Renal pelvis (tissue), 4 donors: Measurements from ENCODE around the gene CX3CL1. TPM values are rescaled to one million over a fixed set of nuclear protein-coding genes. Genes with fewer than 3 reads are reported as not detected.
"Not testable (repeated sequence)": the region's sequence is repeated elsewhere in the genome, so short reads cannot be mapped to it uniquely, and the experiment has no call there.

Experiments
- DNase-seq: peaks from one replicate; pipeline ENCODE4 v3.0.0-alpha.2; 2013
- polyA plus RNA-seq, 3 donors: library from polyadenylated mRNA; unstranded; fragments of 120-200 nt; gene quantifications; one replicate each; pipeline ENCODE4 v1.2.1, GENCODE V29; 2013; ENCODE audit not compliant: insufficient read length in 3 of 3

Gene CX3CL1
- polyA plus RNA-seq, 3 donors, result 30.3 to 33.2 (median 32.3) TPM

GRCh38 chr16:57354311-57354710 is 18.0 kb upstream of the CX3CL1 start:
- DNase-seq, result no peak

GRCh38 chr16:57355898-57356414 is 16.3 kb upstream of the CX3CL1 start:
- no peak for DNase-seq

DNA sequence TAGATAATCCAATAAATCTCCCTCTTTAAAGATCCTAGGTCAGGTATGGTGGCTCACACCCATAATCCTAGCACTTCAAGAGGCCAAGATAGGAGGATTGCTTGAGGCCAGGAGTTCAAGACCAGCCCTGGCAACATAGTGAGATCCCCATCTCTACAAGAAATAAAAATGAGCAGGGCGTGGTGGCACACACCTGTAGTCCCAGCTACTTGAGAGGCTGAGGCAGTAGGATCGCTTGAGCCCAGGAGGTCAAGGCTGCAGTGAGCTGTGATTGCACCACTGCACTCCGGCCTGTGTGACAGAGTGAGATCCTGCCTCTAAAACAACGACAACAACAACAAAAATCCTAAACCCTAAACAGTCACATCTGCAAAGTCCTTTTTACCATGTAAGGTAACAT is 15.7 kb upstream of the CX3CL1 start:
- no peak for DNase-seq

- DNase-seq, result no peak
Observed at GRCh38 chr16:57357330-57358085, 14.8 kb upstream of the CX3CL1 start.

- DNase-seq, result no peak
Observed at GRCh38 chr16:57358086-57358420, 14.2 kb upstream of the CX3CL1 start.

- DNase-seq, result no peak
Observed at GRCh38 chr16:57358527-57359095, 13.7 kb upstream of the CX3CL1 start, which contains the start of gene CCL22. Gene CCL22 (plus strand): TSS chr16:57358783. CDS start chr16:57358817, 34 bp downstream.

GRCh38 chr16:57360321-57360935 is 11.9 kb upstream of the CX3CL1 start:
- no peak for DNase-seq

GRCh38 chr16:57361404-57361803 is 10.9 kb upstream of the CX3CL1 start:
- DNase-seq, result no peak

- no peak for DNase-seq
Observed at GRCh38 chr16:57364143-57364542, 8.1 kb upstream of the CX3CL1 start.

DNA sequence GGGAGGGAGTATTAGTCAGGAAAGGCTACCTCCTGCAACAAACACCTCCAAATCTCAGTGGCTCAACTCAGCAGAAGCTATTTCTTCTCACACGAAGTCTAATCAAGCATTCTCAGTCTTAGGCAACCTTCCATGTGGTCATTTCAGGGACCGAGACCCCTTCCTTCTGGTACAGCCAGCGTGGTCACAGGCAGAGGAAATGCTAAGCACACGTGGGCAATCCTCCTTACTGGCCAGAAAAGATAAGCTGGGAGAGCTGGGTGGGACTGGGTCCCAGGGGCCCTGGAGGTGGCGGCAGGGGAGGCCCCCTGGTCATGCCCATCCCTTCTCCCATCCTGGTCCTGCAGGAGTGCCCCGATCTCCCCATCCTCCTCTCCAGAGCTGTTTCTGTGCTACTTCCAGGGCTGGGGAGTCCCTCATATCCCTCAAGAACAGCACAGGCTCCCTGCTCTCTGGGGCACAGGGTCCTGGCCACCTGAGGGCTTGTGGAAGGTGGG is 5.7 kb upstream of the CX3CL1 start:
- no peak for DNase-seq

DNA sequence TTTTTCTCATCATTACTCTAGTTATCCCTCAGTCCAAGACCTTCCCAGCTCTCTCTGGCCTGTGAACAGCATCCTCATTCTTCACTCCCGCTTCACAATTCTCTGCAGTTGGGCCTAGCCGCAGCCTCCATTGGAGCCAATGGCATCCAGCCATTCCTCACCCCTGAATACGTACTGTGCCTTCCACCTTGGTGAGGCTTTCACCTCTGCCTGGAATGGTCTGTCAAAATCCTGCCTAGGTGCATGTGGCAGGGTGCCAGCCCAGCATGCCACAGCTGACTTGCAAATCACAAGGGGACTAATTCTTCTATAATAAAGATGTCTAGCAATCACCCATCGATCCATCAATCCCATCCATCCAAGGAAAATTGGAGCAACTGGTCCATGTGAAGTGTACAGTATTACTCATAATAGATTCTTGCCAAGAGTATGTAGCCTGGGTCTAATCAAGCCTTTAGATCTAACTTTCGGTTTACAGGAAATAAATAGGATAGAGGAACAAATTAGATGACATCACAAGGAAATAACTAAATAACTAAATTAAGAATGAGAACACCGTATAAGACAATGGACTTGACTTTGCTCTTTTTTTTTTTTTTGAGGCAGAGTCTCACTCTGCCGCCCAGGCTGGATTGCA is 5.1 kb upstream of the CX3CL1 start:
- DNase-seq, result no peak

DNA sequence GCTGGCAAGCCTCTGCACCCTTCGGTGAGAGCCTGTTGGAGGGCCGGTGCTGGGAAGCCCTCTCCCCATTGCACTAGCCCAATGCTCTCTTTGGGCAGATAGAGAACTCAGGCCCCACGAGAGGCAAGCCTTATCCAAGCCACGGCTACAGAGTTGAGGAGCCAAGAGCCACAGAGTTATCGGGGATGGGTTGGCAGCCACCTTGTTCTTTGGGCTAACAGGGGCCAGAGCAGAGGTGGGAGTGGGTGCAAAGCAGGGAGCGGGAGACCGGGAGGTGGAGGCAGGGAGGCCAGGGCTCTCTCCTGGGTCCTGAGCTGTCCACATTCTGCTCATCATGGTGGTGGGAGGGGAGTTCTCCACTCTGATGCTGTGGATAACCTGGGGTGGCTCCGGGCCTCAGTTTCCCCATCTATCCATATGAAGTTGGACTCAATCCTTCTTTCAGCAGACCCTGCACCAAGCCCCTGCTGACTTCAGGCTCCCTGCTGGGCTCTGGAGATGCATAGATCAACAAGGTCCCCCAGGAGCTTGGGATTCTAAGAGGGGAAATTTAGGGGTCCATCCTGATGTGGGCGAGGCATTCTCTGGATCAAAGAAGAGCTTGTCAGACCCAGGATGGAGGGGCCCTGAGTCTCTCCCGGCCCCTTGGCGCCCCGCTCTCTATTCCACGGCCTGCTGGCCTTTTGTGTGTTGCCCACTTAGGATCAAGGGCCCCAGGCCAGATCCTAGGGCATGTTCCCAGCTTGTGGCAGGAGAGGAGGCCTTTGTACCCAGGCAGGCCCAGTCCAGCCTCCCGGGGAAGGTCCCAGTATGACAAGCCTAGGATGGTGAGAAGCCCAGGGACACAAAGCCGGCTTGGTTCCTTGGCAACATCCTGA is 557 bp upstream of the CX3CL1 start:
- DNase-seq, result no peak

- no peak for DNase-seq
Observed at GRCh38 chr16:57373117-57373947, 1.0 kb downstream of the CX3CL1 start.

DNA sequence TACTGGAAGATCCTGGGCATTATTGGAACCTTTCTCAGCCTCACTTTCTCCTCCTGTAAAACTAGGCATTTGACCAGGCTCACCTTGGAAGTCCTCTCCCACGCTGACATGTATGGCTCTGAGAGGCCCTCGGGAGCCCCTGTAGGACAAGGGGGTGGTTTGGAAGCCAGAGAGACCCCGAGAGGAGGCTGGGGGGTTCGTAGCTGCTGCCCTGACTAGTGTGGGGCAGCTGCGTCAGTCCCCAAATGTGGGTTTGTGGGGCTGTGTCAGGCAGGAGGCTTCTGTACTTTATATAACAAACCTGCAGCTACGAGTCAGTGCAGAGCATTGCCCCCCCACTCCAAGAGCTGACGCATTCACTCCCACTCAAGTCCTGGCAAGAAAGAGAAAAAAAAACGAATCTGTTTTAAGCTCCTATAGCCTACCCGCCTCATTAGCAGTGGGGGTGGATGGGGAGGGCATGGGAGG is 1.8 kb downstream of the CX3CL1 start:
- peak; percentile 46 for DNase-seq

DNA sequence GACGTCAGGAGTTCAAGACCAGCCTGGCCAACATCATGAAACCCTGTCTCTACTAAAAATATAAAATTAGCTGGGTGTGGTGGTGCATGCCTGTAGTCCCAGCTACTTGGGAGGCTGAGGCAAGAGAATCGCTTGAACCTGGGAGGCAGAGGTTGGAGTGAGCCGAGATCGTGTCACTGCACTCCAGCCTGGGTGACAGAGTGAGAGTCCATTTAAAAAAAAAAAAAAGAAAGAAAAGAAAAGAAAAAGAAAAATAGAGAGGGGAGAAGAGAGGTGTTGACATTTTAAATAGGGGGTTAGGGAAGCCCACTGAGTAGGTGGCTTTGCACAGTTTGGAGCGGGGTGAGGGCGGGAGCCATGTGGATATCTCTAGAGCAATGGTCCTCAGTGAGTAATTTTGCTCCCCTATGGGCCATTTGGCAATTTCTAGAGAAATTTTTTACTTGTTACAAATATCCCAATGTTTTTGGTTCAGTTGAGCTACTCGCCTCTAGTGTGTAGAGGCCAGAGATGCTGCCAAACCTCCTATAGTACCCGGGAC is 2.7 kb downstream of the CX3CL1 start:
- DNase-seq, result not testable (repeated sequence)

DNA sequence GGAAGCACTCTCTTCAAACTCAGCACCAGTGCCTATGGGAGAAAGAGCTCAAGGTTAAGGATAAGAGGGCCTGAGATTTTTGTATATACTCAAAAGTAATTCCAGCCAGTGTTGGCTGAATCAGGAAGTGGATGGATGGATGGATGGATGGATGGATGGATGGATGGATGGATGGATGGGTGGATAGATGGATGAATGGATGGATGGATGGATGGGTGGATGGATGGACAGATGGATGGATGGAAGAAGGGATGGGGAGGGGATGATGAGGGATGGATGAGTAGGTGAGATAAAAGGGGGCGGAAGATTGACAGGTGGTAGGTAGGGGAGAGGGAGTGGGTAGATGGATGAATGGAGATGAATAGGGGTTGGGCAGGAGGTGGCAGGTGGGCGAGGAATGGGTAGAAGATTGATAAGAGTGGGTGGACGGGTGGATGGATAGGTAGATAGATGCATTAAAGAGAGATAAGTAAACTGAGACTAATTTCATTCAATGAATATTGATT is 4.1 kb downstream of the CX3CL1 start:
- DNase-seq, result no peak

- no peak for DNase-seq
Observed at GRCh38 chr16:57377080-57377841, 5.0 kb downstream of the CX3CL1 start.

GRCh38 chr16:57379579-57379978 is 7.3 kb downstream of the CX3CL1 start:
- no peak for DNase-seq
